ENCODE results near the gene HSH2D.

The HSH2D gene

DNA sequence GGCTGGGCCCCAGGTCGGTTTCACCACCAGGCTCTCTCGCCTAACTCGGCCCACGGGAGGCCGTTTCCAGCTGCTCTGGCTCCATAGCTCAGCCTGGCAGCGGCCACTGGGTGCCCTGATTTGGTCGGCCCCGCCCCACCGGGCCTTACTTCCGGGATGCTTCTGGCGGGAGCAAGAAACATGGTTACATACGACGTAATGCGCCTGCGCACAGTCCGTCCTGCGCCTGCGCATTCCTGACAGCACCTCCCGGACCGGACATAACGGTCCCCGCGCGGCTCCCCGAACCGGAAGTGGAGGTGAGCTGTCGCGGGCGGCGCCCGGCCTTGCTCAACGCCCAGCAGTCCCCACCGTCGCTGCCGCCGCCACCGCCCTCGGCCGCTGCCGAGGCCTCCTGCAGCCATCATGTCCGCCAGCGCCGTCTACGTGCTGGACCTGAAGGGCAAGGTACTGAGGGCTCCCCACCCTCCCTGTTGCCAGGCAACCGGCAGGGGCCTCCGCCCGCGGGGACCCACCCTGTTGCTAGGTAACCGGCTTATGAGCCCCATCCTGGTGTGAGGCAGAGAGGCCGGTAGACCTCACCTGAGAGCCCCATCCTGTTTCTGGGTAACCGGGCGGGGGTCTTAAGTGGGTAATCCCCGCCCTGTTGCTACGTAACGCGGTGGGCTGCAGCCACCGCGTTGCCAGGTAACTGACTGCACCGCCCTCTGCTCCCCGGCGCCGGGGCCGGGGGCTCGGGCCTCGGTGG lies 54.3 kb downstream of the HSH2D start, which contains the start of gene AP1M1:
Gene AP1M1, plus strand, starts transcription at position 290 of the 748 bp plus-strand sequence. Its CDS starts 116 bp downstream, at position 406.
- DNase-seq = peak; percentile 97

DNA sequence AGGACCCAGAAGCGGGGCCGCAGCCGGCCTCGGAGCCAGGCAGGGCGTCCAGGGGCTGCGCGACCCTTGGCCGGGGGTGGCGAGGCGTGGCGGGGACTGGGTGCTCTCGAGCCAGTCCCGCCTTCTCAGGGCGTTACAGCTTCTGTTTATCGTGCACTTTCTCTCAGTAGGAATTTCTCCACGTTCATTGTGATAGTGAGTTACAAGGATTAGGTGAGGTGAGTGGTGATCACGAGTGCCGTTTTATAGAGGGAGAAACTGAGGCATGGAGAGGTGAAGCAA lies 54.8 kb downstream of the HSH2D start:
- no peak for DNase-seq

DNA sequence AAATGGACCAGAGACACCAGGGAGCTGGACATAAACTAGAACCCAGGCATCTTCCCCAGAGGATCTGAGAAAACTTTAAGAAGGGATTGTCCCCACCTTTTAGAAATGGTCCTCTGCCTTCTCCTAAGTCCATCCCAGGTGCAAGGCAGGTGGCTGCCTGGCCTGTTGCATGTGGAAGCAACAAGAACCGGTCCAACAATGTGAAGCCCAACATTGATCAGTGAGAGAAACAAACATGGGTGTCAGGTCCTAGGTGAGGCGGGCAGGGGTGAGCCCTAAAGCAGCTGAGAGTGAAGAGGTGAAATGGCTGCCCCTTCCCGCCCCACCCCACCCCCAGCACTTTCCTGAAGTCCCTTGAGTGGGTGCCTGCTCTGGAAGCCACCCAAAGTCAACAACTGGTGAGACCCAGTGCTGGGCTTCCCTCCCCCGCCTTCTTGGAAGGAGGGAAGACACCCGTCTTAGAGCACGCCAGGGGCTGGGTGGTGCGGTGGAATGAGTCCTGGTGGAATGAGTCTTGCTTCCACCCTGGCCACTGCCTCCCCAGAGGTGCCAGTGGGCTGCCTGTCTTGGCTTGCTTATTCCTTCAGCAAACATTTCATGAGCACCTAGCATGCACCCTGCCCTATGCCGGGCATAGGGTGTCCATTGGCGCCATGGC lies 55.9 kb downstream of the HSH2D start:
- DNase-seq = no peak

DNA sequence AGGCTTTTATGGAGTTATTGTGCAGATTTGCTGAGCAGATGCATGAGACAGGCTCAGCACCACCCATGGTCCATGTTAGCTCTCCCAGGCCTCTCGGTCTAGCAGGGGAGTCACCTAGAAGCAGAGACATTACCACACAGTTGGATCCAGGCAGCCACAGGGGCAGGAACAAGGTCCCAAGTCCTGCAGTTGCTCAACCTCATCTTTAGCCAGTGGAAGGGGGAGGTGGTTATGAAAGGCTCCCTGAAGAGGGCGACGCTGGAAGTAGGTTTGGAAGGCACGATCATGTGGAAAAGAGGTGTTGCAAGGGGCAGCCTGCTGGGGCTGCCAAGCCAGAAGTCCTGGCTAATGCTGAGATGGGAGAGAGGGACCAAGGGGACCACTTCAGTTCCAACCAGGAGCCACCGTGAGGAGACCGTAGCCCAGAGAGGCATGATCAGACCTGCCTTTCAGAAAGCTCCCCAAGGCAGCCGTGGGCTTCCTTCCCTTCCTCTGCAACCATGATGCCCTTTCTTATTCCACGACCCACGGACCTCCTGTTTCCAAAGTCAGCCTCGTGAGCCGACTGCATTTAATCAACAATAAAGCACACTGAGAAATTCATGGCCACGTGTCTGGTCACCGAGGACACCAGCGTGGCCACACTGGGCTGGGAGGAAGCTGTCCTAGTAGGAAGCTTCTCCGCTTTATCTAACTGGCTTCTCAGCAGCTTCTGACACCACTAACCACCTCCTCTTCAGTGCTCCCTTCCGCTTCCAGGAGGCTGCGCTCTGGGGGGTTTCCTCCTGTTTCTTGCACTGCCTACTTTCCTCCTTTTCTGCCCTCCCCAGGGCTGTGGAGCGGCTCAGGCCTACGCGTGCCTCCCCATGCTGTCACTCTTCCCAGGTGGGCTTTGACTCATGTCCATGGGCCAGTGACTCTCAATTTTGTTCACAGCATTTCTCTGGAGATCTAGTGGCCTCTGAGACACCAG lies 56.8 kb downstream of the HSH2D start:
- DNase-seq = no peak

DNA sequence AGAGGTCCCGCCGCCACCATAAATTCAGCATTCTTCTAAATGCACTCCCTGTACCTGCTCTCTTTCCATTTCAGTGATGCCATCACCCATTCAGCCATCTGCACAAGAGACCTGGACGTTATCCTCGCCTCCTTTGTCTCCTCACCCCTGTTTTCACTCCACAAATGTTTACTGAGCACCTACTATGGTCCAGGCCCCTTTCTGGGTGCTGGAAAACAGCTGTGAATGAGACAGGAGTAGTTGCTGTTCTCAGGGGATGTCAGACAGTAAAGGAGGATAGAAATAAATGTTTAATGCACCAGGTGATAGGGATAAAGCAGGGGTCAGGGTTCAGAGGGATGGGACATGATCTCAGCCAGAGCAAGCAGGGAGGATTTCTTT lies 57.5 kb downstream of the HSH2D start:
- no peak for DNase-seq

DNA sequence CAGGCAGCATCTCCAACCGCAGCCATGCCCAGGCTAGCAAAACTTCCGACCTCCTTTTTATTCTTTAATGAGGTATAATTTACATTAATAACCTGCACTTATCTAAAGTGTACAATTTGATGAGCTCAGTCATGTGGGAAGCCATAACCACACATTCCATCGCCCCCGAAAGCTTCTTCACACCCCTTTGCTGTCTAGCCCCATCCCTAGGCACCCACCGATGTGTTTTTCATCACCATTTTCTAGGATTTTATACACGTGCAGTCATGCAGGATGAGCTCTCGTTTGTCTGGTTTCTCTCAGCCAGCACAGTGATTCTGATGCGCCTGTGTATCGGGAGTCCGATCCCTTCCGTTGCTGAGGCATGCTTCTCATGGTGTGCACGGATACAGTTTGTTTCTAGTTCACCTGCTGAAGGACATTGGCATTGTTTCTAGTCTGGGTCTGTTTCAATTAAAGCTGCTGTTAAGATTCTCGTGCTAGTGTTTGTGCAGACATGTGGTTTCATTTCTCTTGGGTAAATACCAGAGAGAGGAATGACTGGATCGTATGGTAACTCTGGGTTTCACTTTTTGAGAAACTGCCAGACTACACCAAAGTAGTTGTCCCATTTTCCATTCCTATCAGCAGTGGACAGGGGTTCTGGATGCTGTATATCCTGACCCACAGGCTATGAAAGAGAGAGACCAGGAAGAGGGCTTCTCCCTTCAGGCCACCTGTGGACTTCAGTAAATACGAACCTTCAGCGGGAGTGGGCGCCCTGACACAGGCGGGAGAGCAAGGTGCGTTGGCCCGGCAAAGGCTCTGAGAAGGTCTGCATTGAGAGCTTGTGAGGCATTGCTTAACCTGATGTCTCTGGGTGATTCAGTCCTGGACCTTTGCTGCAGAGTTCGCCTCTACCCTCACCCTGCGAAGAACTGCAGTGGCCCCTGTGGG lies 59.1 kb downstream of the HSH2D start:
- no peak for DNase-seq

DNA sequence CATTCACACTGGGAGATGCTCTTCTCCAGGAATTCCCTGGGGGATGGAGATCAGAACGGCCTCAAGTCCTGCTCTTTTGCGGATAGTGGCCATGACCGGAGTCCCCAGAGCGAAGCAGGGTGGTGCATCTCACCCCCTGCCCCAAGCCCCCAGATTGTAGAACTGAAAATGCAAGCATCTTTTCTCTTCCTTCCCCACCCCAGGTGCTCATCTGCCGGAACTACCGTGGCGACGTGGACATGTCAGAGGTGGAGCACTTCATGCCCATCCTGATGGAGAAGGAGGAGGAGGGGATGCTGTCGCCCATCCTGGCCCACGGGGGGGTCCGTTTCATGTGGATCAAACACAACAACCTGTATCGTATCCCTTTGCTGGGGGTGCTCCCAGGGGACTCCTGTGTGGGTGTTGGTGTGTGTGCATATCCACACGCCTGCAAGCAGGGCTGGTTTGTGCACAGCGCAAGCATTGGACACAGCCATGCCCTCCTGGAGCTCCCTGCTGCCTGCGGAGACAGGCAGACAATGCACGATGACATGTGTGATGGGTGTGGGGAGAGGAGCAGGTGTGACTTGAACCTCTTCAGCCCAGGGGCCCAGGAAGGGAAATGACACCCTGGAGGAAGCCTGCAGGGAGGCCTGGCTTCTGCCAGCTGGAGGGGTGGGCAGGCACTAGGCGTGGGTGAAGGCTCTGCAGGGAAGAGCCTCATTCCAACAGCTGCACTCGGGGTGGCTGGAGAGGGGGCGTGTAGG lies 59.9 kb downstream of the HSH2D start:
- no peak for DNase-seq

DNA sequence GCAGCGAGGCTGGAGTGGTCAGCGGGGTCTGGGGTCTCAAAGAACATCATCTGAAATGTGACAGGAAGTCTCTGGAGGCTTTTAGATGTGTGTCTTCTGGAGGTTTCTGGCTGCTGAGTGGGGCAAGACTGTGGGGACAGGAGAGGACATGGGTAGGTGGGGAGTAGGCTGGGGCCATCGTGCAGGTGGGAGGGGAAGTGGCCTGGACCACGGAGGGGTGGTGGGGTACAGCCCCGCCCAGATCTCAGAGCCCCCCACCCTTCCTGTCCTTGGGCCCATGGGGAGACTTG lies 60.5 kb downstream of the HSH2D start:
- no peak for DNase-seq

DNA sequence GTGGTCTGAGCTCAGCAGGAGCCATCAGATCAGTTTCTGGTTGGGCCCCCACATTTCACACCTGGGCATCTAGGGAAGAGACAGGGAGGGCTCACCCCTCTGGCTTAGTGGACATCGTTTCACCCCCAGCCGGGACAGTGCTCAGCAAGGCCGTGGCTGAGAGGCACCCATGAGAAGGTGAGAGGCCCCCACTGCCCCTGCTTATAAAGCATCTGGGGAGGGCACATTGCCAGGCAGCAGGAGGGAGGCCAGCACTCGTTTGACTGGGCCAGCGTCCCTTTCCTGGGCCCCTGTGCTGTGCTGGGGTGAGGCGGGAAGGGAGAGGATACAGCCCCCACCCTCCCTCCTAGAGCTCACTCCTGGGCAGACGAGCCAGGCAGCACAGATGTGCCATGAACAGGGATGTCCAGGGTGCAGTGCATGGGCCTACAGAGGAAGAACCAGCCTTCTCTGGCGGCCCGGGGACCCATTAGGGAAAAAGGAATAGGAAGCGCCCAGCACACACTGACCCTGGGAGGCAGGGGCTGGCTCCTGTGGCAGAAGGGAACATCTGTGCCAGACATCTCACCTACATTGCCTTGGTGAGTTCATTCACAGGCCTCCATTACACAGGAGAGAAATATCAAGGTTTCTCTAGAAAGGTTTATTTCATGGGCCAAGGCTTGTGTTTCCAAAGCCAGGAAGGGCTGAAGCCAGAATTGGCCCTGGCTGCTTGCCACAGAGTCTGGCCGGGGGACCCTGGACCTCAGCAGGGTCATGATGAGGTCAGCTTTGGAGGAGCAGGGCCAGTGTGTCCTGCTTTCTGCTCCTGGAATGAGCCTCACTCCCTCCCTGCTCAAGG lies 61.9 kb downstream of the HSH2D start:
- no peak for DNase-seq

DNA sequence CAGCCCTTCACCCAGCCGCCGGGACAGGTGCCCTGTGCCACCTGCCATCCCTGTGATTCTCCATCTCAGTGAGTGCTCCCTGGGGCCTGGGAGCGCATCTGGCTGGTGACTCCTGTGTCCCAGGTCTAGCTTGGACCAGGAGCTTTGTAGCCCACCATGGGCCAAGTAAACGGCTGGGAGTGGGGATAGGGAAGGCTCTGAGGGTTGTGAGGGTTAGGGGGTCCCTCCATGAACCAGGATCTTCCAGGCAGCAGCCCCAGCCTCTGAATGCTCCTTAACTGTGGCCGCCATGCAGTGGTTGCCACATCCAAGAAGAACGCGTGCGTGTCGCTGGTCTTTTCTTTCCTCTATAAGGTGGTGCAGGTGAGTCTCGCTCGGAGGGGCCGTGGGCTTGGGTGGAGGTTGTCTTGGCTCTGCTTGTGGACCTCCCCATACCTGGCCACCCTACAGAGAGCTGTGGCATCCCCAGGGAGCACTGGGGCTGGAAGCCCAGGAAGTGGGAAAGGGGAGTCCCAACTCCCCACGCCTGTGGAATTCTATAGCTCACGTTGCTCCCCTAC lies 62.6 kb downstream of the HSH2D start:
- no peak for DNase-seq

DNA sequence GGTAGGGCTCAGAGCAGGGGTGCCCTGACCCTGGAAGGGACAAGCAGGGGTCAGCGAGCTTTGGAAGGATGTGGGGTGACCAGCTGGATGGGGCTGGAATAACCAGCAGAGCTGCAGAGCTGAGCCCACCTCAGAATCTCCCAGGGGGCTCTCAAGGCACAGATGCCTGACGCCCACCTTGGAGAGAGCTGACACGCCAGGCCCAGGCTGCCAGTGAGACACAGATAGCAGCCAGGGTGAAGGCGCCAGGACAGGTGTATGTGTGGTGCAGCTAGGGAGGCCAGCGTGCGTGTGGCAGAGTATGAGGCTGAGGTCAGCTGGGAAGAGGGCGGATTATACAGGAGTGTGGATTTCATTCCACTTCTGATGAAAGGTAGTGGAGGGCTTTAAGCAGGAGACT lies 63.2 kb downstream of the HSH2D start:
- DNase-seq = no peak

DNA sequence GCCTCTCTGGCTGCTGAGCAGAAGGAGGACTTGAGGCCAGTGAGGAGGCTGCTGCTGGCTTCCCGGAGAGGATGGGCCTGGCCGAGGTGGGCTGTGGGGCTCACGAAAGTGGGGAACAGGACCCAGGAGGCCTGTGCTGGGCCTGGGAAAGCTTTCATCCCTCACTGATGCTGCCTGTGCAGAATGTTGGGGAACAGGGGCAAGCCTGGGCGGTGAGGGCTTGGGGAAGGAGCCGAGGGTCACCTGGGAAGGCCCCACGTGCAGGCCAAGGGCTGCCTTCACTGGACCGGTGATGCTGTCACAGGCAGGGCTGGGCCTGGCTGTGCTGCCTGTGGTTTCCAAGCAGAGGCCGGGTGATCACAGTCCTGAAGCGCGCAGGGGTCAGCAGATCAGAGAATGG lies 63.6 kb downstream of the HSH2D start:
- no peak for DNase-seq

DNA sequence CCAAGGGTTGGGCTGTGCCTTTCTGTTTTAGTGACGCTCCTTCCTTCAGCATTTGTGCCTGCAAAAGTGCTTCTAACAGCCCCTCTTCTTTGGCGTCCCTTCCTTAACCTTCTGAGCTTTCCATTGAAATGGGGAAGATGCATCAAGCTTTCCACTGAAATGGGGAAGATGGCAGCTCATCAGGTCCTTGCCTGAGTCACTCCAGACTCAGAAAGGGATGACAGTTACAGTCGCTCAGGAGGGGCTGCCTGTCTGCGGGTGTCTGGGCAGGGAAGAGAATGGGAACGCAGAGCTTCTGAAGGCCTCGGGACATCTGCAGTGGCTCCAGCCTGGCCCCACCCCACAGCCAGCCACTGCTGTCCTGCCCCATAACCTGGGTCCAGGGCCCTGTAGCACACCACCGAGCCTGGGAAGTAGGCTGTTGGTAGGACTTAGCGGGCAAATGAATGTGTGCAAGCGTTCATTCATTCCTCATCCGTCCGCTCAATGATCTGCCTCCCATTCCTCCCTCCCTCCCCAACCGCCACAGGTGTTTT lies 64.1 kb downstream of the HSH2D start:
- no peak for DNase-seq
